Stimulated activated CD4-positive, alpha-beta T cell treated with anti-CD3 and anti-CD28 coated beads, TNF-alpha, amount 100 ng/mL, for 4 hours (primary cell): ENCODE results near the gene LARP1.
"Not testable (repeated sequence)": the region's sequence is repeated elsewhere in the genome, so short reads cannot be mapped to it uniquely, and the experiment has no call there.

Source experiments
- DNase-seq, 3 experiments: peaks; one replicate each; pipeline ENCODE4 v3.0.0-alpha.2; 2020; ENCODE audit warnings: low read depth in 3 of 3

Gene LARP1

DNA sequence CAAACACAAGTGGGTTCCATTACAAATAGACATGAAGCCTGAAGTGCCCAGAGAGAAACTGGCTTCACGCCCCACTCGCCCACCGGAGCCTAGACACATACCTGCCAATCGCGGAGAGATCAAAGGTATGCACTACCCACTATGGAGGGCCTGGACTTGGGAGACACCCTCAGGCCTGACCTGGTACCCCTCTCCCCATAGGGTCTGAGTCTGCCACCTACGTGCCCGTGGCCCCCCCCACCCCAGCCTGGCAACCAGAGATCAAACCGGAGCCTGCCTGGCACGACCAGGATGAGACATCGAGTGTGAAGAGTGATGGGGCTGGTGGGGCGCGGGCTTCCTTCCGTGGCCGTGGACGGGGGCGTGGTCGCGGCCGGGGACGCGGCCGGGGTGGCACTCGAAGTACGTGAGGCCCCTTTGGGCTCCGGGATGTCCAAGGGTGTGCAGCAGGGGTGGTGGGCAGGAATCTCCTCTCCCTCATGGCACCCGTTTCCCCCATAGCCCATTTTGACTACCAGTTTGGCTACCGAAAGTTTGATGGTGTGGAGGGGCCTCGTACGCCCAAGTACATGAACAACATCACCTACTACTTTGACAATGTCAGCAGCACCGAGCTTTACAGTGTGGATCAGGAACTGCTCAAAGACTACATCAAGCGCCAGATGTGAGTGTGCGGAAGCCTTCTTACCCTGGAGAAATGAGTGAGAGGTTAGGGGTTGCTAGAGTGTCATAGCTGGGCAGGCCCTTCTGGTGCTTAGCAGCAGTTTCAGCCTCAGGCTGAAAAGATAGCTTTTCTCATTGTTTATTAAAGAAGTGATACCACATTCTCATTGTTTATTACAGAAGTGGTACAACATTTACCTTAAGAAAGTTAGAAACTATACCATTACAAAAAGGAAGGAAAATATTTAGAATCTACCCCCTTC lies 38.7 kb downstream of the LARP1 start:
- no peak for DNase-seq

DNA sequence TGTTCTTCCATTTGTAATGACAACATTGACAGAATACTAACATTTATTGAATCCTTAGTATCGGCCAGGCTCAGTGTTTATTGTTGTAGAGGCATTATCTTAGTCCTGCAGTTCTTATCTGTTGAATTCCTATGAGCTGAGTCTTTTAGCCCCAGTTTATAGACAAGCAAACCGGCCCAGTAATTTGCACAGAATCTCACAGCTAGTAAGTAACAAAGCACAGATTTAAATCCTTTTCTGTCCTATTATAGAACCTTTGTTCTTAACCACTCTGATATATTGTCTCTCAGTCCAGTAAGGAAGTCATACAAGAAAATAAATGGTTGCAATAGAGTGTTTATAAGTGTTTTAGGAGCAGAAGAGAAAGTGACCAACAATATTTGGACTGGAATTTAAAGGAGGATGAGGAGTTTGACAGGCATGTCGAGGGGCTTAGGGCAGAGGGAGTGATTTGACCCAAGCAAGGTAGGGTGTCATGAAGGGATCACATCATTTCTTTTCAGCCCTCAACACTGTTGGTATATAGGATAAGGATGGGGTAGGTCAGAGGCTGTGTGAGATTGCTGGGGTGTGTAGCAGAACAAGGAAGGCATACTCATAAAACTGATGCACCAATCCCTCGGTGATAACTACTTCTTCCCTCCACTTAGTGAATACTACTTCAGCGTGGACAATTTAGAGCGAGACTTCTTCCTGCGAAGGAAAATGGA lies 39.5 kb downstream of the LARP1 start:
- DNase-seq = no peak

DNA sequence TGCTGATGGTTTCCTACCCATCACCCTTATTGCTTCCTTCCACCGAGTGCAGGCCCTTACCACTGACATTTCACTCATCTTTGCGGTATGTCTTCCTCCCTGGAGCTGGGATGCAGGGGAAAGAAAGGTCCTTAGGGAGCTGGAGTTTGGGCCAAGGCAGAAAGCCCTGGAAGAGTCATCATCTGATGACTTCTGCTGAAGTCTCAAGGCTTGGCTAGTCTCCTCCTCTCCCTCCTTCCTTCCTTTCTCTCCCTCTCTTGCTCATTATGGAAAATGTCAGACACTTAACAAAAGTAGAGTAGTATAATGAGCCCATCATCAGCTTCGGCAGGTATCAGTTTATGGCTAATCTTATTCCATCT lies 40.0 kb downstream of the LARP1 start:
- no peak for DNase-seq

DNA sequence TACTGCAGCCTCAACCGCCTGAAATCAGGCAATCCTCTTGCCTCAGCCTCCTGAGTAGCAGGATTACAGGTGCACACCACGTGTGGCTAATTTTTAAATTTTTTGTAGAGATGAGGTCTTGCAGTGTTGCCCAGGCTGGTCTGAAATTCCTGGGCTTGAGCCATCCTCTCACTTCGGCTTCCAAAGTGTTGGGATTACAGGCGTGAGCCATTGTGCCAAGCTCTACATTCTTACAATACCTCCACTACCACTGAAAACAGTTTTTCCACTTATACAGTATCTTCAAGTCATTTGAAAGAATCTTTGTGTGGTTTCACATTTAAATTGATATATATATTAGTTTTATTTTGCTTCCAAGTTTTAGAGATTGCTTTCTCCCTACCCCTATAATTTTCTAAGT lies 42.6 kb downstream of the LARP1 start:
- DNase-seq = no peak

DNA sequence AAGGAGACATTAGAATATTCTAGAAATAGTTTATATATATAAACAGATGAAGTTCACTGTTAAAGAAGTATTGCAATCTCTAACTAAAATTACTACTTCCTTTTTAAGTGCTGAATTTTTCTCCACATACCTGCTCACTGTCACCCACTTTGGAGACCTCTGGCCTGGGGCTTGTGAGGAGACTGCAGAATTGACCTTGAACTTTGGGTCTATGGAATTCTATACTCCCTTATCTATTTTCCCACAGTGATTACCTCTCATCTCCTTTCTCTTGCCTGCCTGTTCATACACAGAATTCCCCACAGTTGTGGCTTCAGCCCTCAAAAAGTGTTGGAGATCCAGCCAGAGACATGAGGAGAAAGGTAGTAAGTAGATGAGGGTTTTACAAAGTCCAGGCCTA lies 45.4 kb downstream of the LARP1 start:
- no peak for DNase-seq

DNA sequence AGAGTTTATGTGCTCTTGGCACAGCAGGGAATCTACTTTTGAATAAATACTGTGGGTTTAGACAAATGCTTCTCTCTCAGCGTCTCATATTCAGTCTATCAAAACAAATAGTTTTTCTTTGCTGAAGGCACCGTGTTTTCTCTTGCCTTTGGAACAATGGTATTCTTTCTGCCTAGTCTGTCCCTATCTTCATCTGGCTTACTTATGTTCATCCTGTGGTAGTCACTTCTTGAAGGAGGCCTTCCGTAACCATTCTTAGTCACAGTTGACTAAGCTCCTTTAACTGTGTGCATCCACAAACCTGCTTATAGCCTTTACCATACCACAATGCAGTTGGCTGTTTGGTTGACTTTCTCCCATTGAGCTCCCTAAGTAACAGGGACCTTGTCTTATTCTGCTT lies 45.9 kb downstream of the LARP1 start:
- DNase-seq = no peak

DNA sequence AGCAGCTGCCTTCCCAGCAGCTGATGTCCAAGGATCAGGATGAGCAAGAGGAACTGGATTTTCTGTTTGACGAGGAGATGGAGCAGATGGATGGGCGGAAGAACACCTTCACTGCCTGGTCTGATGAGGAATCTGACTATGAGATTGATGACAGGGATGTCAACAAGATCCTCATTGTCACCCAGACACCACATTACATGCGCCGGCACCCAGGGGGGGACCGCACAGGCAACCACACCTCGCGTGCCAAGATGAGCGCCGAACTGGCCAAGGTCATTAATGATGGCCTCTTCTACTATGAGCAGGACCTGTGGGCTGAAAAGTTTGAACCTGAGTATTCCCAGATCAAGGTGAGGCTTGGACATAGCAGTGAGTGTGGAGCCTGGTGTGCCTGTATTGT lies 46.9 kb downstream of the LARP1 start:
- no peak for DNase-seq

- DNase-seq = no peak
Observed at GRCh38 chr5:154806176-154806575, 51.0 kb downstream of the LARP1 start.

DNA sequence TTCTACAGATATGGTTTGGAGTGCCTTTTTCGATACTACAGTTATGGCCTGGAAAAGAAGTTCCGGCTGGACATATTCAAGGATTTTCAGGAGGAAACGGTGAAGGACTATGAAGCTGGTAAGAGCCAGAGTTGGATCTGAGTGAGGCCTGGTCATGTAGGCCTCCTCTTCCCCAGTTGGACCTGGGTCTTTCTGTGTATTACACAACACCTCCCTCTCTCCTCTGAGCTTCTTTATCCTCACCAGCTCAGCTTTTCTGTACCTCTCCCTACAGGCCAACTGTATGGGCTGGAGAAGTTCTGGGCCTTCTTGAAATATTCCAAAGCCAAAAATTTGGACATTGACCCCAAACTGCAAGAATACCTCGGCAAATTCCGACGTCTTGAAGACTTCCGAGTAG lies 56.1 kb downstream of the LARP1 start:
- DNase-seq = no peak

DNA sequence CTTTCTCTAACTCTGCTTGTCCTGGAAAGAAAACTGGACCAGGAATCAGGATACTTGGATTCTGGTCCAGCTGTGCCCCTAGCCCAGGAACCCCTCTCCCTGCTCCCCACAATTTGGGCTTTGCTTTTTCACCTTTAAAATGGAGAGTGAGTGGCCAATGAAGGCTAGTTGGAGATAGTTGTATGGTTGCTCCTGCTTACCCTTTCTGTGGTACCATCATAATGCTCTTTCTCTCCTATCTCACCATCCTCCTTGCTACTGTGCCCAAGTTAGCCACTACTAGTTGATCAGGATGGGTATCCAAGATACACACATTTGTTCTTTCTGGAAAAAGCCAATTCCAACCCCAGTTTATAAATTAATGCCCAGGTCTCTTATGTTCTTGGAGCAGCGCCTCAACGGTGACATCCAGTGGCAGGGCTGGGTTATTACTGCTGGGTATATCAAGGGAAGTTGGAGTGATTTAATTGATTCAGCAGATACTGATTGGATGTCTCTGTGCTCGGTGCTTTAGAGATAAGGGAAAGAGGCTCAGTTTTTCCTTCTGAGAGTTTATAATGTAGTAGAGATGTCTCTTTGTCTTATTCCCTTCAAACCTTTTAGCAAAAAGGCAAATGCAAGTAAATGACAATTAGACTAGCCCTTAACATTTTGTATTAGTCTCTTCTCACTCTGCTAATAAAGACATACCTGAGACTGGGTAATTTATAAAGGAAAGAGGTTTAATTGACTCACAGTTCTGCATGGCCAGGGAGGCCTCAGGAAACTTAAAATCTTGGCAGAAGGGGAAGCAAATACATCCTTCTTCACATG lies 56.7 kb downstream of the LARP1 start:
- peak; percentile 33 to 38 (median 38) for DNase-seq

DNA sequence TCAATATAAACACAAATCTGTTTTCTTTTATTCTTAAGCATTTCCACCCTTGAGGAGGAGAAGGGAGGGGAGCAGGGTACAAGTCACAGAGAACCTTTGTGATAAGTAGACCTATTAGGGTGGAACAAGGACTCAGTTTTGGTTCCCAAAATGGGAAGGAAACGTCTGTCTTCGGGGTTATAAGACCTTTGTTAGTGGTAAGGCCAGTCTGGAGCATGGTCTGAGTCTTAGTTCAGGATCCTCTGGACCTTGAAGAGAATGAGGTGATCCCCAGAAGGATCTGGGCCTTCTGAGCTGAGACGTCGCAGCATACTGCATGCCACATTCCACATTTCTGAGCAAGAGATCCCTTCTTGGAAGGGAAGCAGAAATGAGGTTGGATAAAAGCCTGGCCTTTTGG lies 58.0 kb downstream of the LARP1 start:
- DNase-seq = no peak

DNA sequence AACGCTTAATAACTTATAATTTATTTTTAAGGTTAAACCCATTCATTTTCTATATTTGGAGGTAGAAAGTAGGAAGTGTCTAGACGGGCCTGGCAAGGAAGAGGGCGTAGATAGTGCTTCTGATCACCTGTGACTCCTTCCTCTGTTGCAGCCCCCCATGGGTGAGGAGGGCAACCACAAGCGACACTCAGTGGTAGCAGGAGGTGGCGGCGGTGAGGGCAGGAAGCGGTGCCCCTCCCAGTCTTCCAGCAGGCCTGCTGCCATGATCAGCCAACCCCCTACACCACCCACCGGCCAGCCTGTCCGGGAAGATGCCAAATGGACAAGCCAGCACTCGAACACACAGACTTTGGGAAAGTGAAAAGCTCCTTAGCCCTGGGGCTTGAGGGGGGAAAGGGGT lies 58.6 kb downstream of the LARP1 start:
- DNase-seq = no peak

GRCh38 chr5:154815025-154815424 lies 59.8 kb downstream of the LARP1 start:
- no peak for DNase-seq

GRCh38 chr5:154815684-154816247 lies 60.6 kb downstream of the LARP1 start:
- no peak for DNase-seq

DNA sequence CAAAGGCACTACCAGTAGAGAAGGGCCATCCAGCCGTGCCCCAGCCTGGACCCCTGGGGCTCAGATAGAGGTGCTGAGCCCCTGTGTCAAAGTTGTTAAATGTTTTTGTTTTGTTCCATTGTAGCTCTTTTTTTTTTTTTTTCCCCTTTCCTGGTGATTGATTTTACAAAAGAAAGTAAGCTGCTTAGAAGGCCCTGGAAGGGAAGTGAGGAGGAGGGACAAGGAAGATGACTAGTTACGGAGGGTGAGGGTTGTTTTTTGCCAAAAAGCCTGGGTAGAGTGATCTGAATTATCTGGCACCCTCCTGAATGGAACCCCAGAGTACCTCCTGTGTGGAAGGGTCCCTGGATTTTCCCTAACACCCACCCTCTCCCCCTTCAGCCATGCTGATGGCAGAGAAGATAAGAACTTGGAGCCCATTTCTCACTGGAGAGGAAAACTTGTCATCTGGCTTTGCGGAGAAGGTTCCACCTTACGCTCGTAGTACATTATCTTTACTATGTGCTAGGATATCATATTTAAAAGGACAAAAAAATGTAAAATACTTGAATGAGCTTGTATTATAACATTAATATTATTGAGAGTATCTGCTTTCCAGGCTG lies 61.8 kb downstream of the LARP1 start:
- no peak for DNase-seq

DNA sequence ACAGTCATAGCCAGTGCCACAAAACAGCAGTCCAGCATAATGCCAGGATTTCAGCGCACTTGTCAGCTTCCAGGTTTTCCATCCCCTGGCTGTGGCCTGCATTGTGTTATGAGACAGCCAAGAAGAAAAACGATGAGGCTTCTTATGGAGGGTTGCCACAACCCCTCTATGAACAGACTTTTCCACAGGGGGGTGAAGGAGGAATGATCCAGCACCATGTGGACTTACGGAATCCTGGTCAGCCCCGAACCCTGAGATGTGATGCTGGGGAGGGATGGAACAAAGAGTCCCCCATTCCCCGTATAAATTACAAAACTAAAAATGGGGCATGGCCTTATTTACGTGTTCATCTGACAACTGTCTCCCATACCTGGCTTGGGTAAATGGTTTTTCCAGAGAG lies 62.6 kb downstream of the LARP1 start:
- DNase-seq = no peak

DNA sequence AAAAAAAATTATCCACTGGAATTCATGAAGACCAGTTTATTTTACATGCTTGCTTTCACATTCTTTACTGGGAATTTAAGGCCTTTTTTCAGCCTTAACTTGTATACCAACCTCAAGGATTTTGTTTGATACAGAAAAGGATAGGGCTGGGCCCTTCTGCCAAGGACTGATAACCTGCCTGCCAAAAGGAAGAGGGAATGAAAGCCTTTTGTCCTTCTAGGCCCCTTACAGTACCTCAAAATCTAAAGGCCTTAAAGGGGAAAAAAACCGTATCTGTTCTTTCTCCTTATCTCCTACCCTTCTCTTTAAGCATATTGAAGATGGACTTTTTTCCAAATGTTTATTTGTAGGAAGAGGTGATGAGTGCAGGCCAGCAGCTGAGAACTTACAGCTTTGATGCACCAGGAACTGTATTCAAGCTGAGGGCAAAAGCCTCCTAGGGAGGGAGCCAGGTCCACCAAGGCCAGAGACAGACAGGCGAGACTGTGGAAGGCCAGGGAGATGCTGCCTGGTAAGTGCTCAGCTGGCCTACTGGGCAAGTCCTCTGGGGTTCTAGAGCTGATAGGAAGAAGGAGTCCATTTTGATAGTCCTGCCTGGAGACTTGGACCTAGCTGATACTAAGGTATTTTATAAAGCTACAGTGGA lies 63.4 kb downstream of the LARP1 start:
- no peak for DNase-seq

DNA sequence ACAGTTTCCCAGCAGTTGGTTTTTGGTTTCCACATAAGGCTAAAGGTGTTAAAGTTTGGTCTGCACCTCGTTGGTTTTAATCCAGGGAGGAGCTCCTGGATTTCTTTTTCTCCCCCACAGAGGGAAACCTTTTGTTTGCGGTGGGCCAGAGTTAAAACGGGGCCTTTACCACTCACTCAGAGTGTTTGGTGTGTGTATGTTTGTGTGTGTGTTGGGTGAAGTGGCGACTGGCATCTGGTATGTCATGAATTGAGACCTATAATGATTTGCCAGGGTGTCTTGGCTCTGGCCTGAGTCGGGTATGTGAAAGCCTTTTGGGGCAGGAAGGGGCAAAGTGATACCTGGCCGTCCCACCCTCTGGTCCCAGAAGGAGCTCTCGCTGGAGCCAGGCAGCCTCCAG lies 64.4 kb downstream of the LARP1 start:
- no peak for DNase-seq

DNA sequence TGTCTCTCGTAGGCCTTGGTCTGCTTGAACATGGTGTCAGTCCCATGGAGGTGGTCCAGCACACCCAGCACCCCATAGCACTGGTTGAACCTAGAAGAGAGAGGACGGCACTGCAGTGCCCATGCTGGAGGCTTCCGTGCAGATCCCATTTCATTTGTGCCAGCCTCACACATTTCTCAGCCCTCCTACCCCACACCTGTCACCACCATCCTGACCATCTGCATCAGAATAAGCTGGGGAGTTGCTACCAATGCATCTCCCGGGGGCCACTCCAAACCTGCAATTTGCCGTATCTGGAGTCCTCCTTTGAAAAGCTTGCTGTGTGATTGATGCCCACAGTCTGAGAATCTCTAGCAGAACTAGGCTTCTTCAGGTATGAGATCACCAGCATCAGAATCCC lies 65.2 kb downstream of the LARP1 start:
- DNase-seq = no peak

- not testable (repeated sequence) for DNase-seq
Observed at GRCh38 chr5:154822896-154823295, 67.7 kb downstream of the LARP1 start.

GRCh38 chr5:154823605-154824004 lies 68.4 kb downstream of the LARP1 start:
- DNase-seq = no peak
